Adipose tissue (tissue), 3 donors: ENCODE results near the gene MYO3B. TPM values are rescaled to one million over a fixed set of nuclear protein-coding genes. Genes with fewer than 3 reads are reported as not detected.
"Not testable (repeated sequence)": the region's sequence is repeated elsewhere in the genome, so short reads cannot be mapped to it uniquely, and the experiment has no call there.

Source experiments
- H3K27ac ChIP-seq: one replicate; pipeline ENCODE4 v1.5.1; 2013; ENCODE audit warnings: low read depth, low read length
- WGBS, 3 donors: extraction: QIAGEN DNeasy Blood & Tissue Kit; methylation state at CpG; one replicate each; pipeline ENCODE4 v1.1.7; 2013; 5-methylcytosine and 5-hydroxymethylcytosine counted together
- polyA plus RNA-seq, 3 donors: library from polyadenylated mRNA; stranded (reverse); fragments of 200-250 nt; gene quantifications; one replicate each; pipeline ENCODE4 v1.2.3, GENCODE V29; 2013
- donor health status: healthy with polysubstance abuse.
- donor health status: Bipolar disorder and iron deficiency.
- donor health status: healthy.

MYO3B gene
- polyA plus RNA-seq, 3 donors: 0.01 to 0.28 TPM; not detected in 1

DNA sequence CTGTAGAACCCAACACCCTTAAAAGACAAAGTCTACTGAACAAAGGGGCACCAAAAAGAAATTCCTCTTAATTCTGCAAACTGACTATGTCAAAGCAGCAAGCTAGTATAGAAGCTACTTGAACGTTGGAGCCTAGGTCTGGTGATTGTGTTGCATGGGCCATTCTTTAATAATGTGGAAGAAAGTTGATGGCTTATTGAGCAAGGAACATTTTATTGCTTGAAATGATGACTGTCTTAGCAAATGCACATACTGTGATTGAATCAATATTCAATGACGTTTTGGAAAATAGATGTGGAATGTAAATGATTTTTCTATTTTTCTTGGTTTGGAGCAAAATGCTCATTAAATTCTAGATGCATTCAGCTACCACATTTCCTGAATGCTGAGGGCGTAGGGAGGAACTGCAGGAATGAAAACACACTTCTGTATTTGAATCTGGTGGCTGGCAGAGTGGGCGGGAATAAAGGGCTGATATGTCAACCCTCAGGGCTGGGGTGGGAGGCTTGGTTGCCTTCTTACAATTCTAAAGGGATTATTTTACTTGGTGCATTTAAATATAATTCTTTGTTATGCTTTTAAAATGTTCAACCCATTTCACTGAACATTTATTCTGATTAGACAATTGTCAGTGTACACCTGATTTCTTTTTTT, 26.5 kb downstream of the MYO3B start:
- WGBS, 3 donors: 66 to 79% (median 78%) methylated on average over 4 of the region's 4 CpGs
- no peak overlapping the region for H3K27ac ChIP-seq

DNA sequence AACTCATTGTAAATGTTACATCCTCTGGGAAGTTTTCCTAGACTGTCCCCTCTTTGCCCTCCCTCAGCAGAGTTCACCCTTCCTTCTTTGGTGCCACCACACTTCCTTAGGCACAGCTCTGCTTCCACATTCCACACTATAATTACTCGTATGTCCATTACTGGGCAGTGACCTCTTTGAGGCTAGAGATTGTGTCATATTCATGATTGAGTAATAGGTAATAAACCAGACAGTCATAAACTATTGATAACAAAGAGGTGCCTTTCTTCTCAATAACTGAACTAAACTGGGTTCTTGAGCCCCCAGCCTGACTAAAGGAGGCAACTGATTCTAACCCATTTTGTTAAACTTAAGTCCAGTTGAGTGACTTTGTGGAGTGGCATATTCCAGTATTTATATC, 28.3 kb downstream of the MYO3B start:
- H3K27ac ChIP-seq: no peak overlapping the region
- WGBS, 3 donors: 40 to 60% (median 48%) methylated on average over 1 of the region's 1 CpG

DNA sequence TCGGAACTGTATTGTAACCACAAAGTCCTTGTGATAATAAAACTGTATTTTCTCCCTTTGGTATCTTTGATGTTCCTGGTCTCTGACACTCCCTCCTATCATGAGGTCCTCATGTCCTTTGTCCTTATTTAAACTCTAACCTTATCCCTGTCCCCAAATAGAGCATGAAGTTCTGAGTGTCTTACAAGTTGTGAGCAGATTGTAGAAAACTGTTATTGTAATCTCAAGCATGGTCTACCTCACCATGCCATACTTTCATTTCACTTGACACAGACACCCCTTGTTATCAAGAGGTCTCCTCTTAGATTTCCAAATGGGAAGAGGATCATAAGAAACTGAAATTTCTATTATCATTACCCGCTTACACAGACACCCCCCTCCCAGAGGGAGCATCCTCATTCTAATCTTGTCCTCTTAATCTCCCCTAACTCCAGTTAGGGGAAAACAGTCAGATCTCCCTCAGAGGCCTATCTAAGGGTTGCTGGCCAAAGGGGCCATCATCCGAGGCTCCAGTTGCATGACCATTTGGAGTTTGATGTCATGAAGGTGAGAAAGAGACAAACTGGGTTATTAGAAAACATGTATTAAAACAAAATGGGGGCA, 29.0 kb downstream of the MYO3B start:
- WGBS, 3 donors: 91 to 94% (median 94%) methylated on average over 3 of the region's 3 CpGs
- no peak overlapping the region for H3K27ac ChIP-seq

DNA sequence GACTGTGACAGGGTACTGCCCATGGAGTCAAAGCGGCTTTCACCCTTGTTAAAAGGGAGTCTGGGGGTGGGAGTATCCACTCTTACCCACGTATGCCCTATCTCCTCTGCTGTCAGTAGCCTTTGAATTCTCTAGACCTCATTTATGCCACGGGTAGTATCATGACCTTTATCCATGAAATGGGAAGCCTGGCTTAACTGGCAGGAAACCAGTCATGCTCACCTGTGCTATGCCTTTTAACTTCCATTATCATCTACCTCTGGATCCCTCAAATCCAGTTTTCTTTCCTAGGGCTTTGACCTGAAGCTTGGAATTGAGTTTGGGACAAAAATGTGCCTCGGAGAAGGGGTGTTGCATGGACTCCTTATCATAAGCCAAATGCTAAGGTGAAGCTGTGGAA, 30.0 kb downstream of the MYO3B start:
- no peak overlapping the region for H3K27ac ChIP-seq
- WGBS, 3 donors: 74 to 85% (median 78%) methylated on average over 4 of the region's 4 CpGs

DNA sequence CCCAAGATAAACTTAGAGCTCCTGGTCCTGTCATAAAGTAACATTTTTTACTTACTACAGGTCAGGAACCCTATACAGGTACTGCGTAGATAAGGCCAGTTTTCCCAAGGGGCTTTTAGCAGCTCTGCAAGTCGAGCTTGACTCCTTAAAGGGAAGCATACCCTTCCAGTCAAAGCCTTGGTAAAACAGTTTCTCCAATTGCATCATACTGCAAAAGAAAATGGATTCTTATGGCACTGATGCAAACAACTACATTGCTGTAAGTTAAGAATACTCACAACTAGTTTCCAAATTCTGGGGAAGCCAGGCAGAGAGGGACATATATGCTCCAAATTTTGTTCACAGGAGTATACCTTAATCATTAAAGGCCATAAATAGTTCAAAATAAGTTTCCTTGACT, 31.0 kb downstream of the MYO3B start:
- 76 to 78% (median 76%) methylated on average over 2 of the region's 2 CpGs for WGBS, 3 donors
- H3K27ac ChIP-seq: no peak overlapping the region

DNA sequence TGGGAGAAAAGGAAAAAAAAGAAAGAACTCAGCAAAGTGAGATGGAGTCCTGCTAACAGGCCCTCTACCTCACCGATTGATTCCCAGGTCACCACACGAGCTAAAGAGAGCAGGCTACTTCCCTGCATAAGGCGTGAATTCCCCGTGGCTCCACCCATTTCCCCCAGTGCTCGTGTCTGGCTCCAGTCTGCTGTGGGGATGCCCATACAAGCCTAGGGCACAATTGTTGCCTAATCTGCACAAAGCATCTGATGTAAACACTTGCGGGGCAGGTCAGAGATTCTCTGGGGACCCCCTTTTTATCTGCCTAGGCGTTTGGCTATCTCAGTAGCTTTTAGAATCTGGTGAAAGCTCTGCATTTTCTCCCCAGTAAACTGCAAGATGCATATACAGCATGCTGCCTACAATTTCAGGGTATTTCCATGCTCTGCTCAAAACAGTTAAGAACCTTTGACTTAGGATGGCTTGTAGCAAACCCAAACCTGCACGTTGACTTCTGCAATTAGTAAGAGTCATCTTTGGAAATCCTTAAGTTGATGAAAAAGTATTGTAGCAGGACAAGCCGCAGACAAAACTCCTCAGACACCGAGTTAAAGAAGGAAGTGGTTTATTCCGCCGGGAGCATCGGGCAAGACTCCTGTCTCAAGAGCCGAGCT, 34.8 kb downstream of the MYO3B start:
- WGBS, 3 donors: 22 to 49% (median 23%) methylated on average over 14 of the region's 14 CpGs
- H3K27ac ChIP-seq: no peak overlapping the region

DNA sequence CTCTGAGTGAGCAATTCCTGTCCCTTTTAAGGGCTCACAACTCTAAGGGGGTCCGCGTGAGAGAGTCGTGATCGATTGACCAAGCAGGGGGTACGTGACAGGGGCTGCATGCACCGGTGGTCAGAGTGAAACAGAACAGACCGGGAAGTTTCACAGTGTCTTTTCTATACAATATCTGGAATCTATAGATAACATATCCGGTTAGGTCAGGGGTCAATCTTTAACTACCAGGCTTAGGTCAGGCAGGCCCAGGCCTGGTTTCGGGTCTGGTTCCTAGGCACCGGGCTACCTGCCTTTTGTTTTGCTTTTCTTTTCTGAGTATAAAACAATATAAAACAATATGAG, 35.3 kb downstream of the MYO3B start:
- WGBS, 3 donors: 25 to 35% (median 28%) methylated on average over 10 of the region's 10 CpGs
- H3K27ac ChIP-seq: not testable (repeated sequence)

DNA sequence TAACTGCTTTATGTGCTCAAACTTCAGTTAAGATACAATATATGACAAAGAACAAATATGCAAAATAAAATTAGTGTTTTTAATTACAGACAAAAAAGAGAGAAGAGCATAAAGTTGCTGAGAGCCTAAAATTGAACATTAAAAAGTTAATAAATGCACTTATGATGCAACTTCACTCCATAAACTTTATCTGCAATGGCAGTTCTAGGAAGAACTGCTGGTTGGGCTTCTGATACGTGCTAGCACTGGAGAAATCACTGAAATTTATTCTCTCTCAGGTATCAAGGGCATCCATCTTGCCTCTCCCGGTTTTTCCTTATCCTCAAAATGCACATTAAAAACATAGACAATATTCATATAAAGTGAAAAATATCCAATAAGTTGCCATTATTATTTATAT, 35.7 kb downstream of the MYO3B start:
- no peak overlapping the region for H3K27ac ChIP-seq
- 31 to 59% (median 51%) methylated on average over 2 of the region's 2 CpGs for WGBS, 3 donors

DNA sequence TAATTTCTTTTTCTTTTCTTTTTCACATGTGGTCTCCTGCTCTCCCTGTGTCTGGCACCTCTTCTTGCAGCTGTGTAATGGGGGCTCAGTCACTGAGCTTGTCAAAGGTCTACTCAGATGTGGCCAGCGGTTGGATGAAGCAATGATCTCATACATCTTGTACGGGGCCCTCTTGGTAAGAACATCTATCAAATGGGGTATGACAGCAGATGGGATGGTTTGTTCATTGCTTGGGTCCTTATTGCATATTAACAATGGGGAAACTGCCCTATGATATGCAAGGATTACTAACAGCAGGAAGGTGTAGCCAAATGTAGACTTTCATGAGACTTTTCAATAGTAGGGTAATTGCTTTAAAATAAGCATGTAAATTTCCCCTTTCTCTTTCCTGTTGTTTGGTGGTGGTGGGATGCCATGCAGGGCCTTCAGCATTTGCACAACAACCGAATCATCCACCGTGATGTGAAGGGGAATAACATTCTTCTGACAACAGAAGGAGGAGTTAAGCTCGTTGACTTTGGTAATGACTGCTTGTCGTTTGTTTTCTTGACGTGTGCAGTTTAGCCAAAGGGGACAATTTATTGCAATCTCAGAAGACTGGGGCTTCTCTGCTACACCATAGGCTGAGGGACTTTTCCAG, 36.5 kb downstream of the MYO3B start:
- 66 to 73% (median 66%) methylated on average over 7 of the region's 7 CpGs for WGBS, 3 donors

DNA sequence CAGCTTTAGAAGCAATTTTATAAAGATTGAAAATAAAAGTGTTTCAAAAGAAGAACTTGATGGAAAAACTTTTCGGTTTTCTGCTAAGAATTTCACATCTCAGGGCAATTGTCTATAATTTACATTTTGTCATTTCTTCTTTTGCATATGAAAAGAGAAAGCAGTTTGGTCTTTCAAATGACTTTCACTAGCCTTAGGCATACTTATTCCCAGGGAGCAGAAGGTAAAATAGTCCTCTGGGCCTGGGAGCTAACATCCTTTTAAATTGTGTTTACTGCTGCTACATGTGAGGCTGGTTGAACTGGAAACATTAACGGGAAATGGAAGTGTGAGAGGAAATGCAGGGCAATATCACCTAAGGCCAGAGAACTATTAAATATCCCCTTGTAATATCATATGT, 37.1 kb downstream of the MYO3B start:
- no peak overlapping the region for H3K27ac ChIP-seq
- WGBS, 3 donors: 48 to 84% (median 49%) methylated on average over 2 of the region's 2 CpGs

More for the DNA sequence above, 36.5 kb downstream of the MYO3B start:
- no peak overlapping the region for H3K27ac ChIP-seq

DNA sequence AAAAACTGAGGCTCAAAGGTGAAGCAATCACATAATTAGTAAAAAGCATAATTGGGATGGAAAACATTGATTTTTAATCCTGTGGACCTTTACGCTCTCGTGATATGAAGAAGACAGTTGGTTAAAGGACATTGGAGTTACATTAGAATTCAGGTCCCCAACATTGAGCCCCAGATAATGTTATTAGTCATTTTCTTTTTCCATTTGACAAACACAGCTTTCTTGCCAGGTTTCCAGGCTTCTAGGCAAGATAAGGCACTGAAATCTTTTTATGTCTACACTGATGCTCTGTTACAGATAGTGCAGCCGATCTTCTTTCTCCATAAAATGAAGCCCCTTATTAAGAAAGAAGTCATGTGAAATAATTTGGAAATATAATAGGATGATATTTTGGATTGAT, 38.5 kb downstream of the MYO3B start:
- no peak overlapping the region for H3K27ac ChIP-seq
- WGBS, 3 donors: 91 to 96% (median 96%) methylated on average over 3 of the region's 3 CpGs

DNA sequence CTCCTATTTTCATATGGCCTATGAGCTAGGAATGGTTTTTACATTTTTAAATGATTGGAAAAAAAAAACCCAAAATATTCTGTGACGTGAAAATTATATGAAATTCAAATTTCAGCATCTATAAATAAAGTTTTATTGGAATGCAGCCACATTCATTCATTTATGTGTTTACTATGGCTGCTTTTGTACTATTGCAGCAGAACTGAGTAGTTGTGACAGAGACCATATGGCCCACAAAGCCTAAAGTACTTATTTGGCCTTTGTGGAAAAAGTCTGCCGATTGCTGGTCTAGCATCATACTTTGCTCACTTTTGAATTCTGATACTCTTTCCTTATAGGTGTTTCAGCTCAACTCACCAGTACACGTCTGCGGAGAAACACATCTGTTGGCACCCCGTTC, 39.0 kb downstream of the MYO3B start:
- WGBS, 3 donors: 72 to 77% (median 77%) methylated on average over 5 of the region's 5 CpGs
- no peak overlapping the region for H3K27ac ChIP-seq

DNA sequence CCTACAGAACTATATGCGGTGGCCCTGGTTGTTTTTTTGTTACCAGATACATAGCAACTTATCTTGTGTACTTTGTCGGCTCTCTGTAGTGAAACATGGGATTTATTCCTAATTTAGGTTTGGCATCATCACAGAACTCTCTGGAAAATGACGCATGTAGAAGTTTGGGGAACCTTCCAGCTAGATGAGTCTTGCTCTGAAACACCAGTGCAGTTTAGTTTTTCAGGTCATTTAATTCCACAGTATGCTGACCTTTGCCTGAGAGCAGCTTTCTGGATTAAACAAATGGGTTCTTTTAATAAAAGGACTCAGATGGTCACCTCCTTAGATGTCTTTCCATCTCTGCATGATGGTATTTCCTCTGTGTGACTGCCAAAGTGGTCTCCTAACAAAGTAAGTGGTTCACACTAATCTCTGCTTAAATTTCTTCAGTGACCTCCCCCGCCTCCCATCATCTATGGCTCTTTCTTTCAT, 39.9 kb downstream of the MYO3B start:
- no peak overlapping the region for H3K27ac ChIP-seq

DNA sequence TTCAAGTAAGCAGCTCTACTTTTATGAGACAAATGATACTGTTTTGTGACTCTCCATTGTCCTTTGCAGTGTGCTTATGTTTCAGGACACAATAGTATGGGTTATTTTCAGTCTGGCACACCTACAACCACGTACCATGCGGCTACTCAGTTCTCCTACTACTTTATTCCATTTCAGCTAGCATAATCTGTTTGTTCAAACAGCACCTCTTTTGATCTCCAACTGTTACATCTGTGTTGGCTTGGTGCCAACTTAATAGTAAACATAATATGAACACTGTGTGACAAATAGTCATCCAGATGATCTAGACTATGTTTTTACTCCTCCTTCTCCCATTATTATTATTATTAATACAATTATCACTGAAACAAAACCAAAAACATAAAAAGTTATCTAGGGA, 40.5 kb downstream of the MYO3B start:
- H3K27ac ChIP-seq: no peak overlapping the region
- WGBS, 3 donors: 58 to 89% (median 83%) methylated on average over 2 of the region's 2 CpGs

More for the DNA sequence above, 39.9 kb downstream of the MYO3B start:
- whole genome bisulfite sequencing, 3 donors: 80 to 93% (median 82%) methylated on average over 4 of the region's 4 CpGs

DNA sequence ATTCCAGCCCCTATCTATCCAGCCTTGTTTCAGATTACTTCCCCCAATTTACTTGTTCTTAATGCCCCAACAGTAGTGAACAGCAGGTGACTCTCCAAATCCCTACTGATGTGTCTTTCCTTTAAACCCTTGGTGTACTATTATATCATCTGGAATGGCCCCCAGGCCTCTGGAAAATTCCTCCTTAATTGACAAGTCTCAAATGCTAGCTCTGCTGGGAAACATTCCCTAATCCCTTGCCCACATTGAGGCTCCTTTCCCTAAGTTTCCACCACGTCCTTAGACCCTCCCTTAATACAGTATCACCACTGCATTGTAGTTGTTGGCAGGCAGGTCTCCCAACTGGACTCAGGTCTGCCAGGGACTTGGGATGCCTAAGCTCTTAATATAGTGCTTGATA, 41.0 kb downstream of the MYO3B start:
- WGBS, 3 donors: 78 to 90% (median 86%) methylated on average over 1 of the region's 1 CpG
- no peak overlapping the region for H3K27ac ChIP-seq

DNA sequence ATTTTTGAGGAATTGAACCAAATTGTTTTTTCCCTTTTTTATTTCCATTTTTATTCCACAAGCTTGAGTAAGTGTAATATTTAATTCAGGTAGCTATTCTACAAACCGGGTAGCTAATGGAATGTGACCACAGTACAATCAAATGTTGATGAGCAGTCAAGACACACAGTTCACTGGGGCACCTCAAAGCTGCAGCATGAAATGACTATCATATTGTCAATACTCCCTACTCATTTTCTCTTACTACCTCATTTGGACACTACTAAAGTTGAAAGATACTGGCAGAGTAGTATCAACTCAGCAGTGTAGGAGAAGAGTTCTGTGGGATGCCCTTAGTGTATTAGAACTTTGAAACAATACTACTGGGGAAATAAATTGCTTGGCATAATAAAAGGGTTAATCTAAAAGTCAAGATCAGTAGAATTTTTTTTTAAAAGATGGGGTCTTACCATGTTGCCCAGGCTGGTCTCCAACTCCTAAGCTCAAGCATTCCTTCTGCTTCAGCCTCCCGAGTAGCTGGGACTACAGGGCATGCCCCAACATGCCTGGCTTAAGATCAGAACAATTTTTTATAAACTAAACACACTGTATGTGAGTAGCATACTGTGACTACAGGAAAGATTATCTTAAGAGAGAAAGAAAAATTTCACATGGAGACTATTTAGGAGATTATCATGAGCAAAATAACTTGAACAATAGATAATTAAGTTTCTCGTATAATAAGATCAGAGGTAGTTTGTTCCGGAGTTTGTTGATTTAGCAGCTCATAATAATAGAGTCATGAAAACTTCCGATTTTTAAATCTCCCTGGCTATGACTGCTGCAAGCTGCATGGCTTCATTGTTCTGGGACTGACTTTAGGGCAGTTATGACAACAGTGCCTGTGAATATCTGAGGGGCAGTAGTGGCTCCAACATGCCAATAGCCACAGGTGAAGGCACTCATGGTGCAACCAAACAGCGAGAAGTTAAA, 43.7 kb downstream of the MYO3B start:
- H3K27ac ChIP-seq: no peak overlapping the region
- 60 to 65% (median 63%) methylated on average over 6 of the region's 6 CpGs for WGBS, 3 donors

DNA sequence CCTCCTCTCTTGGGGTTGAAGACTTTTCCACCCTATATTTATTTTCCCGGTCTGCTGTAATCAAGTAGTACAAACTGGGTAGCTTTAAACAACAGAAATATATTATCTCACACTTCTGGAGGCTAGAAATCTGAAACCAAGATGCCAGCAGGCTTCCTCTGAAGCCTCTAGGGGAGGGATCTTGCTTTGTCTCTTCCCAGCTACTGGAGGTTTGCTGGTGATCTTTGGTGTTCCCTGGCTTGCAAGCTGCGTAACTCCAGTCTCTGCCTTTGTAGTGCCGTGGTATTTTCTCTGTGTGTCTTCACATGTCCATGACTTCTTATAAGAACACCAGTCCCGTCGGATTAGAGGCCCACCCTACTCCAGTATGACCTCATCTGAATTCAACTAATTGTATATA, 44.4 kb downstream of the MYO3B start:
- WGBS, 3 donors: 67 to 77% (median 74%) methylated on average over 5 of the region's 5 CpGs
- H3K27ac ChIP-seq: no peak overlapping the region

DNA sequence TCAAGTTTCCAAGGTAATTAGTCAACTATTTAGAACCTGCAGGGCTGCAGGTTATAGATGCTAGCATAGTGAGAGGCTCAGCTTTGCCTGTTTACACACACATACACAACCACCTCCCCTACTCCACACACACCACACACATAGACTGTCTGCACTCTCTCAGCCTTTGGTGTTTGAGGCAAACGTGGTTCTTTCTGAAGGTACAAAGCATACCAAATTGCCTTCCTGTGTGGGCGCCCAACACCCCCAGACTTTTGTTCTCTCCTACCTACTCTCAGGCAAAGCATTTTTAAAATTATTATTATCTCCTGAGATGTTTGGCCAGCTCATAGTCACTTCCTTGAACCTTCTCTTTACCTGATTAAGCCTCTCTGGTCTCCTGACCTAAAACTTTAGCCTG, 44.9 kb downstream of the MYO3B start:
- no peak overlapping the region for H3K27ac ChIP-seq
- WGBS, 3 donors: 64 to 75% (median 70%) methylated on average over 2 of the region's 2 CpGs
